ENCODE data around the gene SAMM50.

Gene SAMM50

DNA sequence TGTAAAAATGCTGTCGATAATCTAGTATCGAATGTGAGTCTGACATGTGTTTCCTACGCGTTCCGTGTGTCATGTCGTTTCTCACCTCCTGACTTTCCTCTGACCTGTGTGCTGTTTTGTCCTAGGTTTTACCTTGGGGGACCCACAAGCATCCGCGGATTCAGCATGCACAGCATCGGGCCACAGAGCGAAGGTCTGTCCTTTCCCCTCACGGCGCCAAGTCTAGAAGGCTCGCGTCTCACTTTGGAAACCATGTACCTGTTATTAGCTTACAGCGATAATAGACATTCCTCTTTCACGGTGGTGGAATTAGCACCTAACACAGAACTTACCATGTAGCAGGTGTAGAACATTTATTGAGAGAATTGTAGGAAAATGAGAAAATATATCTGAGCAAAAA is 28.6 kb downstream of the SAMM50 start:
- DNase-seq (ENCODE audit: insufficient read length) (no peak), FAIRE-seq (no peak)
- TF ChIP-seq POLR2AphosphoS5 (IDR thresholded peaks at IDR 0.05; ENCODE audit: low read depth, low read length) (no peak), POLR2A (IDR thresholded peaks at IDR 0.05; ENCODE audit: low read depth, low read length) (no peak), TAF1 (IDR thresholded peaks at IDR 0.05; ENCODE audit: borderline replicate concordance, low read depth, low read length) (no peak)

DNA sequence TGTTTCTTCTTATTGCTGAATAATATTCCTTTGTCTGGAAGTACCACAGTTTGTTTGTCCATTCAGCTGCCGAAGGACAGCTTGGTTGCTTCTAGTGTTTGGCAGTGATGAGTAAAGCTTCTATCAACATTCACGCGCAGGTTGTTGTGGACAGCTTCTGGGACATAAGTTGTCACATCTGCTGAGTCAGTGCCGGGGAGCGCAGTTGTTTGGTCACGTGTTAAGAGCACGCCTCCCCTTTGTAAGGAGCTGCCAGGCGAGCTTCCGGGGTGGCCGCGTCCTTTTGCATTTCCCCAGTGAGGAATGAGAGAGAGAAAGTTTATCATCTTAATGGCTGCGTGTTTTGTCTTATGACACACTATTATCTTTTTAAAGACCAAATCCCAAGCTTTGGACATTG is 30.3 kb downstream of the SAMM50 start:
- FAIRE-seq: no peak
- DNase-seq (ENCODE audit: insufficient read length): no peak
- TF ChIP-seq POLR2A (IDR thresholded peaks at IDR 0.05; ENCODE audit: low read depth, low read length): no peak
- no peak for TF ChIP-seq TAF1 (IDR thresholded peaks at IDR 0.05; ENCODE audit: borderline replicate concordance, low read depth, low read length)
- TF ChIP-seq POLR2AphosphoS5 (IDR thresholded peaks at IDR 0.05; ENCODE audit: low read depth, low read length): no peak

GRCh38 chr22:43988116-43988820 is 33.0 kb downstream of the SAMM50 start:
- TF ChIP-seq TAF1 (IDR thresholded peaks at IDR 0.05; ENCODE audit: borderline replicate concordance, low read depth, low read length): no peak
- no peak for TF ChIP-seq POLR2AphosphoS5 (IDR thresholded peaks at IDR 0.05; ENCODE audit: low read depth, low read length)
- no peak for TF ChIP-seq POLR2A (IDR thresholded peaks at IDR 0.05; ENCODE audit: low read depth, low read length)
- DNase-seq (ENCODE audit: insufficient read length) (no peak), FAIRE-seq (no peak)

DNA sequence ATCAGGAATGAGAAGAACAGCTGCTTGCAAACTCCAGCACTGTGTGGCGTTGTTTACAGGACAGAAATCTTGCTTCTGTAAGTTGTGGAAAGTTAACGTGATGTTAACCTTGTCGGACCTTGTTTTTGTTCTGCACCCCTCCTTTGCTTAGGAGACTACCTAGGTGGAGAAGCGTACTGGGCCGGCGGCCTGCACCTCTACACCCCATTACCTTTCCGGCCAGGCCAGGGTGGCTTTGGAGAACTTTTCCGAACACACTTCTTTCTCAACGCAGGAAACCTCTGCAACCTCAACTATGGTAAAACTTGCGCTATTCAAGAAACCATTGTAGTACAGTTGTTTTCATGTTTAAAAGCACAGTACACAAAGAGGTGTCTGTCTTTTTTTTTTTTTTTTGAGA is 33.7 kb downstream of the SAMM50 start:
- FAIRE-seq (no peak), DNase-seq (ENCODE audit: insufficient read length) (no peak)
- TF ChIP-seq POLR2A (IDR thresholded peaks at IDR 0.05; ENCODE audit: low read depth, low read length): no peak
- TF ChIP-seq TAF1 (IDR thresholded peaks at IDR 0.05; ENCODE audit: borderline replicate concordance, low read depth, low read length): no peak
- TF ChIP-seq POLR2AphosphoS5 (IDR thresholded peaks at IDR 0.05; ENCODE audit: low read depth, low read length): no peak

DNA sequence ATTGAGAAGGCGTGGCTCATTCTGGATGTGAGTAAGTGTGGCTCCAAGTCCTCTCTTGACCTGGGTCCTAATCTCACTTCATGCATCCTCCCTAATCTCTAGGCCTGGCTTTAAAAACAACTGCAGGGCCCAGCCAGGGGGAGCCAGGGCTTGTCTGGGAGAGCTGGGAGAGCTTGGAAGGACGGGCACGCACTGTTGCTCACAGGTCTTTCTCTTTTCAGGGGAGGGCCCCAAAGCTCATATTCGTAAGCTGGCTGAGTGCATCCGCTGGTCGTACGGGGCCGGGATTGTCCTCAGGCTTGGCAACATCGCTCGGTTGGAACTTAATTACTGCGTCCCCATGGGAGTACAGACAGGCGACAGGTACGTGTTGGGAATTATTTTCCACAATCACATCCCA is 34.8 kb downstream of the SAMM50 start:
- TF ChIP-seq POLR2AphosphoS5 (IDR thresholded peaks at IDR 0.05; ENCODE audit: low read depth, low read length): no peak
- no peak for TF ChIP-seq TAF1 (IDR thresholded peaks at IDR 0.05; ENCODE audit: borderline replicate concordance, low read depth, low read length)
- TF ChIP-seq POLR2A (IDR thresholded peaks at IDR 0.05; ENCODE audit: low read depth, low read length): no peak
- FAIRE-seq (no peak), DNase-seq (ENCODE audit: insufficient read length) (no peak)

DNA sequence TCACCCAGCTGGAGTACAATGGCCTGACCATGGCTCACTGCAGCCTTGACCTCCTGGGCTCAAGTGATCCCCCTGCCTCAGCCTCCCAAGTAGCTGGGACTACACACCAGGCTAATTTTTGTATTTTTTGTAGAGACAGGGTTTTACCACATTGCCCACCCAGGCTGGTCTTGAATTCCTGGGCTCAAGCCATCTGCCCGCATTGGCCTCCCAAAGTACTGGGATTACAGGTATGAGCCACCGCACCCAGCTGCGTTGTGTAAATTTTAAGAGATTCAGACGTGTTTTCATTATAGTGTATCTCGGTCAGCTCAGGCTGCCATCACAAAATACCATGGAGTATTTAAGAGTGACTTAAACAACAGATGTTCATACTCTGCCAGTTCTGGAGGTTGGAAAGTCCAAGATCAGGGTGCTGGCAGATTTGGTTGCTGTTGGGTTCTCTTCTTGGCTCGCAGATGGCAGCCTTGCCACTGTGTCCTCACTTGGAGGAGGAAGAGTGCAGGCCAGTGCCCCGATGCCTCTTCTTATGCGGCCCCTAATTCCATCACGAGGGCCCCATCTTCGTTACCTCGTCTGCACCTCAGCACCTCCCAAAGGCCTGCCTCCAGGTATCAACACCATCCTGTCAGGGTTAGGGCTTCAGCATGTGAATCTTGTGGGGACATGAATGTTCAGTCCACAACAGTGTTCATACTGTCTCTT is 36.2 kb downstream of the SAMM50 start:
- no peak for DNase-seq (ENCODE audit: insufficient read length)
- TF ChIP-seq POLR2AphosphoS5 (IDR thresholded peaks at IDR 0.05; ENCODE audit: low read depth, low read length) (no peak), POLR2A (IDR thresholded peaks at IDR 0.05; ENCODE audit: low read depth, low read length) (no peak), TAF1 (IDR thresholded peaks at IDR 0.05; ENCODE audit: borderline replicate concordance, low read depth, low read length) (no peak)
- FAIRE-seq: no peak

DNA sequence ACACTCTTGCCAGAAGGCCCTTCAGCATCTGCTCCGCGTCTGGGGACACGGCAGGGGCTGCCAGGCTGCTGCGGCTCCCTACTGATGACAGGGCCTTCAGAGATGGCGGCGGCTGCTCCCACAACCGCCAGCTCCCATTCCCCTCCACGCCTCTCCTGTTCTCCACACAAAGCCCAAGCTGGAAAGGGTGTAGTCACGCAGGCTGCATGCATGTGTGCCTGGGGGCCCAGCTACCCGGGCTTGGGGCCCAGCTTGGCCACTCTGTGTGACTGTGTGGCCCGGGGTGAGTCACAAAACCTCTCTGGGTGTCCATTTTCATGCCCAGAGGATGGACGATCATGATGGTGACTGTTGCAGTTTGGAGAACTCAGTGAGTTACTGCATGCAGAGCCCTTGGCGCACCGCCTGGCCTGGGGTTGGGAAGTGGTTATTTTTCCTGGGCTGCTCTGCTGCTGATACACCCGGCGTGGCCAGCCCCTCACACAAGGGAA is 37.1 kb downstream of the SAMM50 start:
- DNase-seq (ENCODE audit: insufficient read length): no peak
- TF ChIP-seq POLR2A (IDR thresholded peaks at IDR 0.05; ENCODE audit: low read depth, low read length) (no peak), TAF1 (IDR thresholded peaks at IDR 0.05; ENCODE audit: borderline replicate concordance, low read depth, low read length) (no peak), POLR2AphosphoS5 (IDR thresholded peaks at IDR 0.05; ENCODE audit: low read depth, low read length) (no peak)
- FAIRE-seq: no peak

GRCh38 chr22:43993072-43993760 is 38.0 kb downstream of the SAMM50 start:
- DNase-seq (ENCODE audit: insufficient read length): peak; percentile 77
- TF ChIP-seq TAF1 (IDR thresholded peaks at IDR 0.05; ENCODE audit: borderline replicate concordance, low read depth, low read length) (no peak), POLR2A (IDR thresholded peaks at IDR 0.05; ENCODE audit: low read depth, low read length) (no peak), POLR2AphosphoS5 (IDR thresholded peaks at IDR 0.05; ENCODE audit: low read depth, low read length) (no peak)
- FAIRE-seq: peak; percentile 82

DNA sequence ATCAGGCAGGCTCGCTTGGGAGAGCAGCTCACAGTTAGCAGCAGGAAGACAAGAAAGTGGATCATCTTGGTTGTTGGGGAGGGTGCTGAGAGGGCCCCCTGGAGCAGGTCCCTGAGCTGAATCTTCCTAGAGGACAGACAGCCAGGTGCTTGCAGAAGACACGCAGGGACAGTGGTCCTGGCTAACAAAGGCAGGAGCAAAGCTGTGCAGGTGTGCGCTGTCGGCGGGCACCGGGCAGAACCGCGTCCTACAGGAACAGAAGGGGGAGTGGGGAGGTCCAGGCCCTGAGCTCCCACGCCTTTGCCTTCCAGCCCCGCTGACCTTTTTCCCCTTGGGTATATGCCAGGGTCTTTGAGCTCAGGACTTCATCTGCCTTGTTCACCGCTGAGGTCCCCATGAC is 38.8 kb downstream of the SAMM50 start:
- FAIRE-seq (no peak), DNase-seq (ENCODE audit: insufficient read length) (no peak)
- TF ChIP-seq TAF1 (IDR thresholded peaks at IDR 0.05; ENCODE audit: borderline replicate concordance, low read depth, low read length) (no peak), POLR2A (IDR thresholded peaks at IDR 0.05; ENCODE audit: low read depth, low read length) (no peak), POLR2AphosphoS5 (IDR thresholded peaks at IDR 0.05; ENCODE audit: low read depth, low read length) (no peak)

- DNase-seq (ENCODE audit: insufficient read length) (no peak), FAIRE-seq (no peak)
- TF ChIP-seq POLR2AphosphoS5 (IDR thresholded peaks at IDR 0.05; ENCODE audit: low read depth, low read length): no peak
- no peak for TF ChIP-seq POLR2A (IDR thresholded peaks at IDR 0.05; ENCODE audit: low read depth, low read length)
- no peak for TF ChIP-seq TAF1 (IDR thresholded peaks at IDR 0.05; ENCODE audit: borderline replicate concordance, low read depth, low read length)
These were observed 39.2 kb downstream of the SAMM50 start for GRCh38 chr22:43994416-43994815.

DNA sequence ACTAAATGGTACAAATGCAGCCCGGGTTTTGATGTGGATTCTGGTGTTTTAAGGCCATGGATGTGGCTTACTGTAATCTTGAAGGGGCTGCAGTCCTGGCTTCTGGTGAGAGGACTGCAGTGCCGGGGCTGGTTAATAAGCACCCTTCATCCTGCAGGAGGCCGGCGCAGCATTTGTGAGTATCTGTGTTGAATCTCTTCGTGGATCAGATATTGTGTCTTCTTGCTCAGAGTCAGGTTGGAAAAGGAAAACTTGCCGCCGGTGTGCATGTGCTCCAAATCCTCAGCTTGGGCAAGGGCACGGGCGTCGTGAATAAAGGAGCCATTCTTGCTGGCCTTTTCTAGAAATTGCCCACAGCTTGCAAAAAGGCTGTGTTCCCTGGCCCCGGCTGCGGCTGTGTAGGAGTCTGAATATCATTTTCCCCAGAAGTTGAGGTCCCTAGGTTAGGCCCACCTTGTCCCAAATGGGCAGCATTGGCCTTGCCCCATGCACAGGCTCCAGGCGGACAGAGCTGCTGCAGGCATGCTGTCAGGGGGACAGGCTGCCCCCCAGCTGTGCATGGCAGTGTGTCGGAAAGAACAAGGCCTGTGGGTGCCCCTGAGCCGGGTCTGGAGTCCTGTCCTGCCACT is 39.9 kb downstream of the SAMM50 start:
- DNase-seq (ENCODE audit: insufficient read length): no peak
- no peak for FAIRE-seq
- TF ChIP-seq POLR2A (IDR thresholded peaks at IDR 0.05; ENCODE audit: low read depth, low read length): no peak
- TF ChIP-seq POLR2AphosphoS5 (IDR thresholded peaks at IDR 0.05; ENCODE audit: low read depth, low read length): no peak
- no peak for TF ChIP-seq TAF1 (IDR thresholded peaks at IDR 0.05; ENCODE audit: borderline replicate concordance, low read depth, low read length)
